DMS53 treated with DMSO at 0.1 percent for 48 hours (cell line): ENCODE results near the gene NRP1.

Source experiments
- DNase-seq: peaks from one replicate; lab custom pipeline; 2025; ENCODE audit not compliant: unreplicated experiment; lab: John Stamatoyannopoulos, UW

Gene NRP1

DNA sequence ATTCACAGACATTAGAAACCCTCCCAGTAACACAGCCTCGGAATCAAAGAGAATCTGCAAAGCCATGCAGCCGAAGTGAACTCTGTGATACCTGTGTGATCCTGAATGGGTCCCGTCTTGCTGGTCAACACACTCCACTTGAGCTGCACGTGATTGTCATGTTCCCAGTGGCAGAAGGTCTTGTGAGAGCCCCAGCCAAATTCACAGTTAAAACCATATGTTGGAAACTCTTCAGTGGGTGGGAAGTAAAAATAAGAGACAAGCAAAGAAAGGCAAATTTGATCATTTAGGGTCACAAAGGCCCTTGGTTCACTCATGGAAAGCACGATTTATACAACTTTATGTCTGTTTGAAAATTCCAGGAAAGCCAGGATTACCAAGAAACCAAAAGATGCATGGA is 142.3 kb downstream of the NRP1 start:
- DNase-seq = no peak

GRCh38 chr10:33190406-33190805 is 144.1 kb downstream of the NRP1 start:
- no peak for DNase-seq

DNA sequence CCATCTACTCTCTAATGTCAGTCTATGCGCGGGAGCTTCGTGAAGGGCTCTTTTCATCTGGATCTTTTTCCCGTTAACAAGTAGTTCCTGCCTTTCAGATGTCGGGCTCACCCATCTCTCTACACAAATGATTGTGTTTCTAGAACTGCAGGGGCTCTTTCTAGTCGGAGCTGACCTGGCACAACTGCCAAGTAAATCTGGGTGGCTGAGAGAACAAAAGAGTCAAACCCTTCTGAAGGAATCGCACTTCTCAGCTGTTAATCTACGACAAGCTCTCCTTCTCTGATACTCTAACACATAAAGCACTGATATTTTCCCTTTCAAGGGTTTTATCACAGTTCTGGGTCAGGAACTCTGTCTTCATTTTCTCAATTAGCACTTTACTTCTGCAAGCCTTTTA is 144.7 kb downstream of the NRP1 start:
- no peak for DNase-seq

GRCh38 chr10:33189363-33189762 is 145.1 kb downstream of the NRP1 start:
- no peak for DNase-seq

- DNase-seq = peak; percentile 97
Observed at GRCh38 chr10:33187427-33187999, 147.0 kb downstream of the NRP1 start.

- no peak for DNase-seq
Observed at GRCh38 chr10:33186150-33186549, 148.3 kb downstream of the NRP1 start.

GRCh38 chr10:33183655-33184054 is 150.8 kb downstream of the NRP1 start:
- DNase-seq = no peak

DNA sequence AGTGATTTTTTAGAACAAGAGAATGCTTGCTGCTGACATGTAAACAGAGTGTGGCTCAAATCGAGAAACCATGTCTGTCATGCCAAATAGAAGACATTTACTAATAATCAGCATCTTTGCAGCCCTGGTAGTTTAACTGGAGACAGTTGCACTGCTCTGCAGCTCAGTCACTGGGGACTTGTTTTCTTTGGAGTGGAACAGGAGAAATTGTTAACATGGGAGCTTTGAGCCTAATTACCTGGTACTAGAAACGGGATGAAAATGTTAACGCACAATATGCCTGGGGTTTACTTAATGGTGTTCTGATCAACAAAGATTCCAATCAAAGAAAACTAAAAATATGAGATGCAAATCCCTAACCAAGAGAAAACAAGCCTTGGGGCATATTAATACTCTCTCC is 153.5 kb downstream of the NRP1 start:
- no peak for DNase-seq

DNA sequence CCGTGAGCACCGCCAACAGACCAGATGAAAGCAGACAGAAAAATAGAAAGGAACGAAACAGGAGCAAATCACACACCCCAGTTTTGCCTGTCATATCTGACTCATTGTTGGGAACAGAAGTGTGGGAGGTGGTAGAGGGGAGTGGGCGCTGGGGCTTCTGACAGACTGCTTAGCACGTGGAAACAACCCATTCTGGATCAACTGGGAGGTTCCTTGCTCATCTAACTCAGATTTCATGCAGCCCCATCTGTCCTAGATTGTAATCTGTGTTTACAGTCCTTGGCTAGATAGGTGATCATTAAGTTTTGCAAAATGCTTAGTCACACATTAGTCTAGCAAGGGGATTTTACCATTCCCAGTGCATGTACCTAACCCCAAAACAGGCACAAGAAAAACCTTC is 154.1 kb downstream of the NRP1 start:
- no peak for DNase-seq

GRCh38 chr10:33179067-33179466 is 155.4 kb downstream of the NRP1 start:
- DNase-seq = peak; percentile 25

- DNase-seq = no peak
Observed at GRCh38 chr10:33178026-33178755, 156.3 kb downstream of the NRP1 start.

- DNase-seq = no peak
Observed at GRCh38 chr10:33176688-33177087, 157.8 kb downstream of the NRP1 start.

GRCh38 chr10:33174674-33175434 is 159.6 kb downstream of the NRP1 start:
- DNase-seq = no peak

- no peak for DNase-seq
Observed at GRCh38 chr10:33165911-33166310, 168.6 kb downstream of the NRP1 start.

DNA sequence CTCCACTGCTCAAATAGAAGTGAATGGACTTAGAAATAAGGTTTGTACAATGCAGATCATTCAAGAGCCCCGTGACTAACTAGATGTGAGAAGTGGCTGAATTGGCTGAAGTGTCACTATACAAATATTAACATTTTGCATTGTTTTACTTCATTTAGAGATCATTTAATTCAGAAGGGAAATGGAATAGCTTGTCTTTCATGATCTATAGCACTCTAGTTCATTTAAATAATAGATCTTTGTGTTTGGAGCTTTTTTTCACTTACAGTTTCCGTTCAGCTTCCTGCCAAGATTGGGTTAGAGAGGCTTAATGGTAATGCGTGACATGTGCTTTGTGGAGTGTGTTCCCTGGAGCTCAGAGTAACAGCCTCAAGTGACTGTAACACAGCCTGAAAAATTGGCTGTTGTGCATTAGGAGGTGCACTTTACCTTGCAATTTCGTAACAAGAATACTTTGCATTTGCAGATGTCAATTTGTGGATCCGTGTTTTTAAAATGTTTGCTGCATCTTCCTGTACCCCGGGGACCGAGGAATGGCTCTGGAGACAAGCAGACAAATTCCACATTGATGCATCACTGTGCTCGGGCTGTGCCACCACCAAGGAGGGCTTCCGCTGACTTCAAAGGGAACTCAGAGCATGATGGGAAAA is 170.3 kb downstream of the NRP1 start:
- peak; percentile 94 for DNase-seq

GRCh38 chr10:33162248-33162575 is 172.3 kb downstream of the NRP1 start:
- no peak for DNase-seq

- no peak for DNase-seq
Observed at GRCh38 chr10:33161550-33162247, 172.8 kb downstream of the NRP1 start.

DNA sequence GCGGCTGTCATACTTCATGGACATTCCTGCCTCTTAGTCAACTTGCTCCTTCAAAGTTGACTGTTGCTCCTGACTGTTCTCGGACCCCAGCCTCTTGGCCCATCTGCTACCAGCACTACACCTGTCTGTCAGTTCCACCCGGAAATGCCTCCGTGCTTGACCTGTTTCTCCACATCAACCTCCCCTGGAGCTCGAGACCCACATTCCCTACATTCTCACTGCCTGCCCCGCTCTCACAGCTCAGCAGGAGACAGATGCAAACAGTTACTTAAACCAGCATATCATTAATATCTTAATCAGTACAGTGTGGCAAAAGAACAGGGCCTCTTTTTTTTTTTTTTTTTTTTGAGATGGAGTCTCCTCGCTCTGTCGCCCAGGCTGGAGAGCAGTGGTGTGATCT is 174.3 kb downstream of the NRP1 start:
- no peak for DNase-seq

DNA sequence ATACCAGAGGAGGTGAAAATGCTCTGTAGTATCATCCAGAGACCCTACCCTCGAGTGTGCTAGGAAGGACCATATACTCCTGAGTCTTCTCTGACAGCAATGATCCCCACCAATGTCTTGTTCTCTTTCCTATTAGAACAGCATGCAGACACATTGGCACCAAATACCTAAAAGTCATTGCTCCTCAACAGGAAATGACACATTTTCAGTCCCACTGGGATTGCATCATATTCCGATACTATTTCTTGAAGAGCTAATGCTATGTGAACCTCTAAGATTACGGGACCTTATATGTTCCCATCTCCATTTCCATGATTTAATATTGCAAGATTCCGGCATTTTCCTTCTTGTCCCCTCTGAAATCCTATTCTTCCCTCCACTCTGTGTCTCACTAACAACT is 177.4 kb downstream of the NRP1 start:
- peak; percentile 28 for DNase-seq

DNA sequence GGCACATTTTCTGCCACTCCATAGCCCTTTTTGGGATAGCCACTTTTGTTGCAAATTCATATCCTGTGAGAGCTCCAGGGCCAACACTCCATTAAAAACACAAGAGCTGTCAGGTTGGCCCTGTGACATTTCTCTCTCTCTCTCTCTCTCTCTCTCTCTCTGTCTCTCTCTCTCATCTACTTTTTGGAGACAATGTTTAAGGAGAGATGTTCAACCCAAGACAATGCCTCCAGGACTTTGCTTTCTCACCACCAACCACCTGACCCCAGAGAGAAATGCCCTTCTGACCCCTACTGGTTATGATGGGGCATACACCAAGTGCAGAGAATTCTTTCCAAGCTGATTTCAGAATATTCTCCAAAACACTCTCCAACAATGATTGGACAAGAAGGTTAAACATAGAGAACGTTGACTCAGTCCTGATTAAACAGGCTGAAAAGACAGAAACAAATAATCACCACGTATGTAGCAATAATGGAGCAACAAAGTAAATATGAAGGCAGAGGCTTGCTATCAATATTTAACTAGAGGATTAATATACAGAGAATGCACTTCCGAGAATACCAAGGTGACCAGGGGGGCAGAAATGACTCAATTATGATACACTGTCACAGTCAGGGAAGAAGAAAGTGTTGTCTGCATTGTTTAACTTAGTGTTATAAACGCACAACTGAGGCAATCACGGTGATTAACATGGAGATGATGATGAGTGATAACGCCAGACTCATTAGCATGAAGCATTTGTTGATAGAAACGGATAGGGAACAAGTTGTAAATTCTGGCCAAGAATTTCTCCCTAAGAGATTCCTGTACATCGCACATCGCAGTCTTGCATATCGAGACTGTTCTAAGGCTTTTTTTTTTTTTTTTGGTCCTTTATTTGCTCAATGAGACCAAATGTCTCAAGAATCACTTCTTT is 178.5 kb downstream of the NRP1 start:
- DNase-seq = peak; percentile 98
